ENCODE data around the gene SCYGR7. TPM values are rescaled to one million over a fixed set of nuclear protein-coding genes. Genes with fewer than 3 reads are reported as not detected.
"Not testable (repeated sequence)": the region's sequence is repeated elsewhere in the genome, so short reads cannot be mapped to it uniquely, and the experiment has no call there.

The SCYGR7 gene
- not detected for total RNA-seq
- long read RNA-seq, result 0 reads

- intact Hi-C loops (cut with DNase I), result no loop called here
- no peak for DNase-seq (ENCODE audit: low spot score)
These were observed at the start of gene SCYGR7 for GRCh38 chr2:227728035-227728434. Gene SCYGR7, plus strand, starts transcription at chr2:227728335. Its CDS starts 0 bp downstream, at chr2:227728335.

- DNase-seq (ENCODE audit: low spot score), result no peak
- intact Hi-C loops (cut with DNase I), result no loop called here
These were observed 43.9 kb upstream of the SCYGR7 start for GRCh38 chr2:227684258-227684657.

- intact Hi-C loops (cut with DNase I), result no loop called here
- no peak for DNase-seq (ENCODE audit: low spot score)
These were observed 40.9 kb upstream of the SCYGR7 start for GRCh38 chr2:227687189-227687588.

- no peak for DNase-seq (ENCODE audit: low spot score)
- intact Hi-C loops (cut with DNase I), result no loop called here
These were observed 31.0 kb upstream of the SCYGR7 start for GRCh38 chr2:227696990-227697679.

- intact Hi-C loops (cut with DNase I), result no loop called here
These were observed 26.6 kb upstream of the SCYGR7 start for GRCh38 chr2:227701556-227701955.

GRCh38 chr2:227703280-227703732 lies 24.8 kb upstream of the SCYGR7 start:
- intact Hi-C loops (cut with DNase I), result no loop called here
- DNase-seq (ENCODE audit: low spot score), result no peak

More at GRCh38 chr2:227701556-227701955, 26.6 kb upstream of the SCYGR7 start:
- no peak for DNase-seq (ENCODE audit: low spot score)

GRCh38 chr2:227703961-227704360 lies 24.2 kb upstream of the SCYGR7 start:
- intact Hi-C loops (cut with DNase I), result no loop called here
- no peak for DNase-seq (ENCODE audit: low spot score)

GRCh38 chr2:227706859-227707258 lies 21.3 kb upstream of the SCYGR7 start:
- intact Hi-C loops (cut with DNase I), result no loop called here
- no peak for DNase-seq (ENCODE audit: low spot score)

GRCh38 chr2:227707390-227707789 lies 20.7 kb upstream of the SCYGR7 start:
- DNase-seq (ENCODE audit: low spot score), result no peak
- intact Hi-C loops (cut with DNase I), result no loop called here

- DNase-seq (ENCODE audit: low spot score), result no peak
- intact Hi-C loops (cut with DNase I), result no loop called here
These were observed 17.1 kb upstream of the SCYGR7 start for GRCh38 chr2:227710986-227711385.

- intact Hi-C loops (cut with DNase I), result no loop called here
- no peak for DNase-seq (ENCODE audit: low spot score)
These were observed 14.8 kb upstream of the SCYGR7 start for GRCh38 chr2:227713291-227713690.

- DNase-seq (ENCODE audit: low spot score), result no peak
These were observed 11.6 kb upstream of the SCYGR7 start for GRCh38 chr2:227716501-227716900.

GRCh38 chr2:227717687-227718567 lies 10.2 kb upstream of the SCYGR7 start, which contains the start of gene SLC19A3:
Gene SLC19A3, minus strand, starts transcription at chr2:227718028. Its CDS starts 15,710 bp downstream, at chr2:227702318.
- peak; percentile 81 for DNase-seq (ENCODE audit: low spot score)
- intact Hi-C loops (cut with DNase I), result no loop called here

More at GRCh38 chr2:227716501-227716900, 11.6 kb upstream of the SCYGR7 start:
- intact Hi-C loops (cut with DNase I), result no loop called here

- no peak for DNase-seq (ENCODE audit: low spot score)
- intact Hi-C loops (cut with DNase I), result no loop called here
These were observed 8.5 kb upstream of the SCYGR7 start for GRCh38 chr2:227719641-227720040.

GRCh38 chr2:227720680-227721079 lies 7.5 kb upstream of the SCYGR7 start:
- intact Hi-C loops (cut with DNase I), result no loop called here
- no peak for DNase-seq (ENCODE audit: low spot score)

GRCh38 chr2:227722821-227723220 lies 5.3 kb upstream of the SCYGR7 start:
- intact Hi-C loops (cut with DNase I); DNase-seq (ENCODE audit: low spot score): not testable (repeated sequence)

- no peak for DNase-seq (ENCODE audit: low spot score)
- intact Hi-C loops (cut with DNase I), result no loop called here
These were observed 3.6 kb upstream of the SCYGR7 start, which contains the start of gene SCYGR6 for GRCh38 chr2:227724394-227725039. Gene SCYGR6, minus strand, starts transcription at chr2:227724757. Its CDS starts 0 bp downstream, at chr2:227724757.

GRCh38 chr2:227739351-227739750 lies 11.2 kb downstream of the SCYGR7 start:
- intact Hi-C loops (cut with DNase I), result no loop called here
- DNase-seq (ENCODE audit: low spot score), result no peak

GRCh38 chr2:227740705-227741104 lies 12.6 kb downstream of the SCYGR7 start:
- intact Hi-C loops (cut with DNase I); DNase-seq (ENCODE audit: low spot score): not testable (repeated sequence)

- no peak for DNase-seq (ENCODE audit: low spot score)
- intact Hi-C loops (cut with DNase I), result no loop called here
These were observed 17.5 kb downstream of the SCYGR7 start, which contains the start of gene SCYGR8 for GRCh38 chr2:227745594-227745993. Gene SCYGR8, plus strand, starts transcription at chr2:227745894. Its CDS starts 0 bp downstream, at chr2:227745894.

Measured in cardiac septum (tissue), 1 donor.